Posterior cingulate gyrus (tissue), 11 donors: ENCODE measurements around the gene HELZ.

Experiments used
- DNase-seq, 10 donors: peaks; one replicate each; pipeline versions ENCODE4 v3.0.0 to v3.0.0-alpha.2; 2020 to 2021; ENCODE audit warnings: mixed read lengths in 3 of 10
- intact Hi-C: fragments of 100-400 bp; cut with DNase I; formaldehyde crosslinking; loops from one replicate; pipeline ENCODE4 v1.15.1; 2023

Gene HELZ

DNA sequence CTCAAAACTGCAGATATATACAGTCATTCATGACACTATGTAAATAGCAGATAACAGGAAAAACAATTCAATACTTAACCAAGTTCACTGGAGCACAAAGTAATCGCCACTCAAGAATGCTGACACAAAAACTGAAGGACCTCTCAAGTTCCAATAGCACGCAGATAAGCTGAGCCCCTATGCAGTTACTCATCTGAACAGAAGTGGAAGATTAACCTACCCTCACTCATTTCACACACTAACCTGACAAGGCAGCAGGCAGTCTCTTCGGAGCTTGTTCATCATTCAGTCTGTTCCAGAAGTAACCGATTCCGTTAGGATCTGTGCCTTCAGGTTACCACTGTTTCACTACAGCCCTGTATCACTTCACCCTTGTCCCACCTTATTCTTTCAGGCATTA is 6.0 kb downstream of the HELZ start:
- DNase-seq: no peak
- intact Hi-C loops: no loop called here

DNA sequence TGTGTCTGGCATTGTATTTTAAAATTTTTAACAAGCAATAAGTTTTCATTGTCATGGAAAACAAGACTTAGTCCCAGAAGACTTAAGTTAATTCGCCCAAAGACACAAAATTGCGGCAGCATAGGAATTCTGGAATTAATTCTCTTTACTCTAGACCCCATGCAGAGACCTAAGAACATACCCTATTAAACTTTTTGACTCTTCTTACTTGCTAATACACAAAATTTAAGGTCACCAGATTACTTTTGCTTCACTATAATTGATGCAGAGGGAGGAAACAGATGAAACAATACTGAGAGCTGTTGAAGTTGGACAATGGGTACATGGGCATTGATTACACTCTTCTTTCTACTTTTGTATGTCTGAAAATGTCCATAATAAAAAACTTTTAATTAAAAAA is 12.6 kb downstream of the HELZ start:
- intact Hi-C loops: no loop called here

DNA sequence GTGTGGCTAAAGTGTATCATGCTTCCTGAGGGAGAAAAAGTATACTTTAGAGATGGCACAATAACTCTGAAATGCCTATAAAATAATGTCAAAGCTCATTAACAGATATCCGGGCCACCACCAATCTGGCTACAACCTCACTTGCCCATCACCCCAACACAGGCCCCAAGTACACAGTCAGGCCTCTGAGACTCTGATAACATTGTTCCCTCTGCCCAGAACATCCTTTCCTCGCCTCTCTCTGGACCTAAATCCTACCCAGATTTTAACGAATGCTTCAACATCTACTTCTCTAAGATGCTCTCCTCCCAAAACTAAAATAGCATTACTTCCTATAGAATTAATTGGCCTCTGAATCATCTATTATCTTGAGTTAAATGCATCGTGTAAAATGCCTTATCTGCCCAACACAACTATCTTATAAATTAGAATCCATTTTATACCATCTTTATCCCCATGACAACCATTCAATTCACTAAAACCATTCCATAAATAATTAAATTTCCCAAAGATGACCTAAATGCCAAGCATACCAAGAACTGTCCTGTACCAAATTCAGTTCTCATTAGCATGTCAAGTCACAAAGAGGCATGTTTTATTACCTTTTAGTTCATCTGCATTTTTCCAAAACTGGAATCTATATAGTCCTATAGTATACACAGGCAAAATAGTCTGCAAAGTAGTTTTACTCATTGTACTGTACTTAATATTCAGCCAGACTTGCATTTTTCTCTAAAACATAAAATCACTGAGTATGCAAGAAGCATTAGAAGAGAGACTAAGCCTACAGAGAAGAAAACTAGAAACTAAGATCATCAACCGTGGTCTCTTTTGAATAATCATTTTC is 15.7 kb downstream of the HELZ start:
- intact Hi-C loops: no loop called here
- no peak for DNase-seq

More for the DNA sequence above, 12.6 kb downstream of the HELZ start:
- no peak for DNase-seq

DNA sequence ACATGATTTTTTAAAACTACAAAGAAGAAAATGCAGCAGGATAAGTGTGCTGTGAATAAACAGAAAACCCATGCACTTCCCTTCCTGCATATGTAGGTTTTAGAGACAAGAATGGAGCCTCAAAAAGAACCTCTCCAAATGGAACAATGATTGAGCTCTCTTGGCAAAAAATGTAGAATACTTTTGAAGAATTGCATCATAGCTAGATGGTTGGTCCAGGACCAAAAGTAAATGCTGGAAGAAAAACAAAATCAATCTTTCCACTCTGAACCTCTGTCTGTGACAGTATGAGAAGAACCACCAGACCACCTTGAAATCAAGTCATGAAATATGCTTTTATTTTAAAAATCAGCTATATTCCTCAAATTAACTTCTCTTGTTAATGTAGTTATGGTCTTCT is 17.5 kb downstream of the HELZ start:
- intact Hi-C loops: no loop called here

DNA sequence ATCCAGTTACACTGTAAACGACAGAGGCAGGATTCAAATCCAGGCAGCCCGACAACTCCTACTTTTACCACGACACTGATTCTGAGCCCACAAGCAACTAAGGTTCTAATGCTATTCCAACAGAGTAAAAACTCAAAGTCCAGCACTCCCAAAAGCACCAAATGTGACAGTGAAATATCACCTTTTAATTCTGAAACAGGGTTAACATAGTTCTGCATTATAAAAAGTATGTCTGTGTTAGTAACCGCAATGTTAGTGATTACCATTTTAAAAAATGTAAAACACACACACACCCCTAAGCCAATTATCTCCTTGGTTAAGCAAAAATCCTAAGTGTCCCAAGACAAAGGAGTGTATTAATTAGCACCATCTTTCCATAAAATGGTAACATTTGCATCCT is 19.7 kb downstream of the HELZ start:
- intact Hi-C loops: no loop called here
- no peak for DNase-seq

More for the DNA sequence above, 17.5 kb downstream of the HELZ start:
- DNase-seq: no peak

DNA sequence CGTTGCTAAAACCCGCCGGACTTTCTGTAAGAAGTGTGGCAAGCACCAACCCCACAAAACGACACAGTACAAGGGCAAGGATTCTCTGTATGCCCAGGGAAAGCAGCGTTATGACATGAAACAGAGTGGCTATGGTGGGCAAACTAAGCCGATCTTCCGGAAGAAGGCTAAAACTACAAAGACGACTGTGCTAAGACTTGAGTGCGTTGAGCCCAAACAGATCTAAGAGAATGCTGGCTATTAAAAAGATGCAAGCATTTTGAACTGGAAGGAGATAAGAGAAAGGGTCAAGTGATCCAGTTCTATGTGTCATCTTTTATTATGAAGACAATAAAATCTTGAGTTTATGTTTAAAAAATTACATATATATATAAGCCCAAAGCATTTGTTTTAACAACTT is 20.3 kb downstream of the HELZ start:
- intact Hi-C loops: no loop called here
- no peak for DNase-seq

DNA sequence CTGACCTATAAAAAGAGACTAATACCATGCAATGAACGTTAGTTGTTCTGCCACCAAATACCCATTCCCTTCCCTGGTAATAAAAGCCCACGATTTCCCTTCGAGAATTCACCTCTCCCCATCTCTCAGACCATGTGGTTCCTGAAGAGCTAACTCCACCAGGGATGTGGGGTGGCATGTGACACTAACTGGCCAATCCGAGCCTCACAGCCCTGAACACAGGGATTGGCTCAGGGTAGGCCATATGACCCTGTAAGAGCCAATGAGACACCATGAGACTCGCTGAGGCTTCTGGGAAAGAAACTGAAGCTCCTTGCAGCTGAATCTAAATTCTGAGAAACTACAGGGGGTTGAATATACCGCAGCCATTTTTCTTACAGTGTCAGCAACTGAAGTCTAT is 21.1 kb downstream of the HELZ start:
- no peak for DNase-seq
- intact Hi-C loops: no loop called here

DNA sequence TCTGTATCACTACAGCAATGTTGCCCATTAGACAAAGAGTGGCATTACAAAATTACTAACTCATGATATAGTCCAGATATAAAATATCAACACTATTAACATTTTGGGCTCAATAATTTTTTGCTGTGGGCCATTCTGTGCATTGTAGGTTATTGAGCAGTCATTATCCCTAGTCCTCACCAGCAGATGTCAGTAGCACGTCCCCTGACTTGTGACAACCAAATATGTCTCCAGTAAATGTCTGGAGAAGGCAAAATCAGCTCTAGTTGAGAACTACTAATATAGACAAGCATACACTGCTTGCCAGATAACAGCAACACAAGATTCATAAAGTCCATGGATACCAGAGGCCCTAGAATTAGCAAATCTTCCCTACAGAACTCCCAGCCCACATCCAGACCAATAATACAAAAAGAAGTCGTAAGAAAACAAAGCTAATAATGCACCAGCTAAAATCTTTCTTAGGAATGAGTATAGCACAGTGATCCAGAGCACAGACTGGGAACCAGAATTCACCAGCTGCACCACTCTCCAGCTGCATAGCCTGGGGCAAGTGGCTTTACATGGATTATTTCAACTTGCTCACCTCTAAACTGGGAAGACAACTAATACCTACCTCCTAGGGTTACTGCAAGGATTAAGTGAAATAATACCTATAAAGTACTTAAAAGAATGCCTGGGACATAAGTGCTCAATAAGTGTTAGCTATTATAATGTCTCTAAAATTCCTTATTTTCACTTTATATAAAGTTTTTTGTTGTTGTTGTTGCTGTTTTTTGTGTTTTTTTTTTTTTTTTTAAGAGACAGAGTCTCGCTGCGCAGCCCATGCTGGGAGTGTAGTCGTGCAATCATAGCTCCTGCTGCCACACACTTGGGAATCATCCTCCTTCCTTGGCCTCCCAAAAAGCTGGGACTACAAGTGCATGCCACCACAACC is 23.7 kb downstream of the HELZ start:
- no peak for DNase-seq
- intact Hi-C loops: no loop called here

DNA sequence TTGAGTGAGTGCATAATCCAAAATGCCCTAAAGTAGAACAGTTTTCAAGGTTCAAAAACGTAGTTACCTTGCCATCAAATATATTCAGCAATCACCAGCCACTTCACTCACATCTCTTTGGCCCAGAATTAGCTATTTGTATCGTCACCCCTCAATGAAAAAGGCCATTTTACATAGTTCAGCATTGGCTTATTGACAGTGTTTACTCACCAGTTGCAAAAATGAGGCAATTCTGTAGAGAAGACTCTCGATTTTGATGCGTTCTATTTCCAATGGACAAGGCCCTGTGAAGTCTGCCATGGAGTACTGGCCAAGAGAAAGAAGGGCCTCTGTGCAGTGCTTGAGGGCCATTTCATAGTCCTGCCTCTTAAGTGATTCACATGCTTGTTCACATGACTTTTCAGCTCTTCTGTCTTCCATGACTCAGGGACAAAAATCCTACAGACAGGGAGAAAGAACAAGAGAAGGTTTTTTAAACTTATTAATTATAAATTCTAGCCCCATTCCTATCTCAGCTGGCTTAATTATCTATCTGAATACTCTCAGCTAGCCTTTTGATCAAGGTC is 26.5 kb downstream of the HELZ start:
- intact Hi-C loops: no loop called here

DNA sequence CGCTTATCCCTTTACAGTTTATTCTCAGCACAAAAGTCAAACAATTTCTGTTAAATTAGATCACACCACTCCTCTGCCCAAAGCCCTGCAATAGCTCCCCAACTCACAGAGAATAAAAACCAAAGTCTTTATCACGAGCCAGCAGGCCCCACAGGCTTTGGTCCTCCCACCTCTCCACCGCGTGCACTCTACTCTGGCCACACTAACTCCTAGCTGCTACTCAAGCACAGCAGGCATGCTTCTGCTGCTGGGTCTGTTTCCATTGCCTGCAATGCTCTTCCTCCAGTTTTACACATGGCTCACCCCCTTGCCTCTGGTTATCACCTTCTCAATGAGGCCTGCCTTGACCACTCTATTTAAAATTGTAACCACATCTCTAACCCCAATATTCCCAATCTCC is 27.6 kb downstream of the HELZ start:
- intact Hi-C loops: no loop called here
- DNase-seq: no peak

More for the DNA sequence above, 26.5 kb downstream of the HELZ start:
- no peak for DNase-seq

DNA sequence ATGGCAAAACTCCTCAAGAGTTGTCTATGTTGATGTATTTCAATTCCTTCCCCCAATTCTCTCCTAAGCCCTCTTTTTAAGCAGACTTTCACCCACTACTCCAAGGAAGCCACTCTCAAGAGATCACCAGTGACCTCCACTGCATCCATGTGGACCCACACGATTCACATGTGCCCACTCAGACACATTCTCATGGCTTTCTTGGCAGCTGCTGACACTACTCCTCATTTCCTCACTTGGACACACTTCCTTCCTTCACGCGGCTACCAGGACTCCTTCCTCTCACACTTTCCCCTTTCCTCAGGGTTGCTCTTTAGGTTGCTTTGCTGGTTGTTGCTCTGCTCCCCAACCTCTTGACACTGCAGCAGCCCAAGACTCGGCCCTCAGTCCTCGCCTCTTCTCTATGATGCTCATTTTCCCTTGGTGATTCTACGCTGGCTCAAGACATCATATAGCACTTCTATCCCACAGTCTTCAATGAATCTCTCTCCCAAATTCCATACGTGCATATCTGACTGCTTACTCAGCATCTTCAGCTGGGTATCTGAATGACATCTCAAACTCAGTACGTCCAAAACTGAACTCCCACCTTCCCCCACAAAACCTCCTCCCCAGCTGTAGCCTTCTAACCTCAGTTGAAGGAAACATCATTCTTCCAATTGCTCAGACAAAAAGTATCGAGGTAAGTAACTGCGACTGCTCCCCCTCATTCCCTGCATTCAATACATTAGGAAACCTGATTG is 28.2 kb downstream of the HELZ start:
- no peak for DNase-seq

DNA sequence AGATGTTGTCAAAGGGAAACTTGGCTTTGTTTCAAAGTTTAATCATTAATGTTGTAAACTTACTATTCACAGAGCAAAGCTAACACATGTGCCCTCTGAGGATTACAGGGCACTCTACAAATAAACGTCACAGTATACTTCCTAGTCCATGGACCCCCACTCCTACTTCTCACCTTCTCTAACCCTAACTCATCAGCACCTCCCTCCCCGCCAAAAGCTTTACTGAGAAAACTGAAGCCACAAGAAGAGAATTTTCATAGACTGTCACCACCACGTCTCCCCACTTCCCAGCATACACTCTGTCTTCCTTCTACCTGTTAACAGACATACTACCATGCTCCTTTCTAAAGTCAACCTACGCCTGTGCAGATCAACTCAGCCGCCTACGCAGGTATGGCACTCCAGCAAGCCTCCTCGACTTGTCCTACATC is 29.0 kb downstream of the HELZ start:
- intact Hi-C loops: no loop called here
- no peak for DNase-seq

More for the DNA sequence above, 28.2 kb downstream of the HELZ start:
- intact Hi-C loops: no loop called here

DNA sequence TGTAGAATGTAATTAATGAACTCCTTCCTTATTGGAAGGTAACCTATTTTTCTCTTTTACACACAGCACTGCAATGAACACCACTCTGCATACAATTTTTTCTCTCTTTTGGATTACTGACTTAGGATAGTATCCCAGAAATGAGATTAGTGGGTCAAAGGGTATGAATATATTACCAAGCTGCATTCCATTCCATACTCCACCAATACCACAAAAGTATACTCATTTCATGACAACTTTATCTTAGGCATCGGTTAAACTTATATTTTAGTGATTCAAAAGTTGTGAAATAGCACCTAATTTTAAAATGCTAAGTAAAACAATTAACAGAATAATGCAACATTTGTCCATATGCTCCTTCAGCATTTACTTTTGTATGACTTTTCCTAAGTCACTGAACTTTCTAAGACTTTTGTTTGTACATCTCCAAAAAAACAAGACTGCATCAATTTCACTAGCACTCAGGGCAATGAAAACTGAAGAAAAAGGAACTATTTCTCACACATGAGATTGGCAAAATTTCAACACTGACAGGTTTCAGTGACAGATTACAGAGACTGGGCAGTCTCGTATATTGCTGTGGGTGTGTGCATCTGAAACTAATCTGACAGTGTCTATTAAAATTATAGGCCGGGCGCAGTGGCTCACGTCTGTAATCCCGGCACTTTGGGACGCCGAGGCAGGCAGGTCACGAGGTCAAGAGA is 32.1 kb downstream of the HELZ start:
- intact Hi-C loops: no loop called here
- DNase-seq: no peak

DNA sequence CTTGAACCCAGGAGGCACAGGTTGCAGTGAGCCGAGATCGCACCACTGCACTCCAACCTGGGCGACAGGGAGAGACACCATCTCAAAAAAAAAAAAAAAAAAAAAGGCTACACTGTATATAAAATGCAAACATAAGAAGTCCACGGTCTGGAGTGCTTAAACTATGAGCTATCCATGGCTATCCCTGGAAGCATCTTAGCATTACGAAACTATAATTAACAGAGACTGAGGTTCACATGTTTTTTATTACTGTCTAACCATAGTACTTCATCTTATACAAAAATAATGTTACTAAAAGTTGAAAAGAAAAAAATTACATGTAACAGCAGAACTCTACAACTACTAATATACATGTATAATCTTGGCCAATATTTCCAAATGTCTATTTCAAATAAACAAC is 32.8 kb downstream of the HELZ start:
- intact Hi-C loops: no loop called here

DNA sequence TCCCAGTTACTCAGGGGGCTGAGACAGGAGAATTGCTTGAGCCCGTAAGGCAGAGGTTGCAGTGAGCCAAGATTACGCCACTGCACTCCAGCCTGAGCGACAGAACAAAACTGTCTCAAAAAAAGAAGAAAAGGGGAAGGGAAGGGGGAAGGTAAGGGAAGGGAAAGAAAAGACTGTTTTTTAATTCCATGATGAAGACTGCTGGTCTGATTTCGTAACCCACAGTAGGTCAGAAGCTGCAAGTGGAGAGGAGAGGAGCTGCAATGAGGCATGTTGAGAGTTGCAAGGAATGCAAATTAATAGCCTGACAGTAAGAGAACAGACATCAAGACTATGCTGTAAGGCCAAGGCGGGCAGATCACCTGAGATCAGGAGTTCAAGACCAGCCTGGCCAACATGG is 33.3 kb downstream of the HELZ start:
- DNase-seq: no peak
- intact Hi-C loops: no loop called here

More for the DNA sequence above, 32.8 kb downstream of the HELZ start:
- no peak for DNase-seq

DNA sequence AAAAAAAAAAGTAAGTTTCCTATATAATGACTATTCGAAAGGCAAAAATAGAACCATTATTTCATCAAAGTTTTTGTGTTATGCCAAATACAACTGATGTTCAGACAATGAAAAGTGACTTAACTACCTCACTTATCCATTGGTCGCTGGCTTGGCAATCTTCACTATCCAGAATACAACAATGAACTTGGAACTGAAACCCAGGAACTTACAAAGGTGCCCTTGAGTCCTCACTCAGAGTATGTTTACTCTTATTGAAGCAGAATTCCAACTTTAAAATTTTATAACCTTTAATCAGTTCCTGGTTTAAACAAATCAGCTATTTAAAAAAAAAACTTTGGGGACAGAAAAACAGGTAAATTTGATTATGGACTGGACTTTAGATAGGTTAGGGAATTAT is 34.1 kb downstream of the HELZ start:
- DNase-seq: no peak
- intact Hi-C loops: no loop called here

DNA sequence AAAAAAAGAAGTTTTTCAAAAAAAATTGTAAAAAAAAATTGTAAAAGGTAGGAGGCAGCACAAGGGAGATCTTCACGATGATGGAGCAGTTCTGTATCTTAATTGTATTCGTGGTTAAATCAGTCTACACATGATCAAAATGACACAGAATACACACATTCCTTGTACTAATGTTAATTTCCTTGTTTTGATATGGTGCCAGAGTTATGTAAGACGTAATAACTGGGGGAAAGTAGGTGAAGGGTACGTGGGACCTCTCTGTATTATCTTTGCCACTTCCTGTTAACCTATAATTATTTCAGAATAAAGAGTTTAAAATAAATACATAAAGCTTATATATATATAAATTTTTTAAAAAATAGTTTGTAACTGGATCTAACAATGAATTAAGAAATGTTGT is 36.8 kb downstream of the HELZ start:
- no peak for DNase-seq
- intact Hi-C loops: no loop called here

DNA sequence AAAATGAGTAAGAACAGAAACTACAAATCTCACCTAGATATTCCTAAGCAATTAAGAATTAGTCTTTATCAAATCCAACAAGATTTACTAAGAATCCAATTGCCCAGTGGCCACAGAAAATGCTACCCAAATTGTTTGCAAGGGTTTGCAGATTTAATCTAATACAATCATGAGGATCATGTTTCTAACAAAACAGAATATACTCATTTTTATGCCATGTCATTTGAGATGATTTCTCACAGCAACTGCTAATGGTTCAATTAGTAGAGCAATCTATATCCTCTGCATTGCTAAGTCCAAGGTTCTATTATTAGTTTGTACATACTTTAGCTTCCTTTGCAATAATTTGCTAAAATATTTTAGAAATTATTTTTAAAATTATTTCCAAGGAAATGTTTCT is 41.2 kb downstream of the HELZ start:
- intact Hi-C loops: no loop called here
- no peak for DNase-seq

DNA sequence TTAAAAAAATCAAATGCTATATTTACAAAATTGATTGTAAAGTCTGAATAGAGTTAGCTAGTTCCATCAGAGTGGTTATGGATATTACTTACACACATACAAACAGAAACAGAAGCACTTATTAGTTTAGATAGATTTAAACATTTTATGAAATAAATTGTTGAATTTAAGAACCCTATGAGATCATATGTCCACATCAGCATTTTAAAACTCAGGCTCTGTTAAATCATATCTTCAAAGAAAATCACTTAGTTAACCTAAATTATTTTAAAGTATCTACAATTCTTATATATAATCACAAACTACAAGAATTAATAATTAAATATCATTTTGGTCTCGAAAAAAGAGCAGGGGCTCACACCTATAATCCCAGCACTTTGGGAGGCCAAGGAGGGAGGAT is 42.5 kb downstream of the HELZ start:
- intact Hi-C loops: no loop called here
- DNase-seq: no peak

DNA sequence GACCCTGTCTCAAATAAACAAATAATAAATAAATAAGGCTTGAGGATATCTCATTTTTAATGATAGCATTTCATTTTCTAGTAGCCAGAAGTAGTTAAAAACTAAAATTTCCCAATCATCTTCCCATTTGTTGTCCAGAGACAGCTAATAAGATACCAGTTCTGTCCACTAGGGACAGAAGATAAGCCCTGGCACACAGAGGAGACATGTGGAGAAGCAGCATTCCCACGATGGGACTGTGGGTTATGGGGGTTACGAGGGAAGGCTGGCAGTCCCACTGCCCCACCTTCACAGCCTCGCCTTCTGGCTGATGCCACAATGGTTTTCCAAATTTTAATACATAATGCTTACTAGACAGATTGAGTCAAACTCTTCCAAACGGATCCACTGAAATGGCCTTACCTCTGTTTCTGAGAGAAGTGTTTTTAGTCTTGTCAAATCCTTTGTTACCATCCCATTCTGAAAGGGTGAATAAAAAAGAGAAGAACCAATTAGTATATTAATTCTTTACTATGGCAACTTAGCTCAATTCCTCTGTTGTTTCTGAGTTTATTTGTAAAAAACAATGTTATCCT is 44.2 kb downstream of the HELZ start:
- intact Hi-C loops: no loop called here
- no peak for DNase-seq
